AG08395 (cell line): ENCODE data around the gene CDC16.
A peak's percentile ranks its signal among the peaks of the same experiment; 100 is the strongest.
"Not testable (repeated sequence)": the region's sequence is repeated elsewhere in the genome, so short reads cannot be mapped to it uniquely, and the experiment has no call there.

Source experiments
- DNase-seq: peaks from one replicate; pipeline ENCODE4 v3.0.0; 2012; ENCODE audit warnings: mixed read lengths, low spot score

Gene CDC16

GRCh38 chr13:114234645-114235421 is at the start of gene CDC16:
Gene CDC16 (plus strand): TSS chr13:114234897. CDS start chr13:114235085, 188 bp downstream.
- DNase-seq = peak; percentile 96

DNA sequence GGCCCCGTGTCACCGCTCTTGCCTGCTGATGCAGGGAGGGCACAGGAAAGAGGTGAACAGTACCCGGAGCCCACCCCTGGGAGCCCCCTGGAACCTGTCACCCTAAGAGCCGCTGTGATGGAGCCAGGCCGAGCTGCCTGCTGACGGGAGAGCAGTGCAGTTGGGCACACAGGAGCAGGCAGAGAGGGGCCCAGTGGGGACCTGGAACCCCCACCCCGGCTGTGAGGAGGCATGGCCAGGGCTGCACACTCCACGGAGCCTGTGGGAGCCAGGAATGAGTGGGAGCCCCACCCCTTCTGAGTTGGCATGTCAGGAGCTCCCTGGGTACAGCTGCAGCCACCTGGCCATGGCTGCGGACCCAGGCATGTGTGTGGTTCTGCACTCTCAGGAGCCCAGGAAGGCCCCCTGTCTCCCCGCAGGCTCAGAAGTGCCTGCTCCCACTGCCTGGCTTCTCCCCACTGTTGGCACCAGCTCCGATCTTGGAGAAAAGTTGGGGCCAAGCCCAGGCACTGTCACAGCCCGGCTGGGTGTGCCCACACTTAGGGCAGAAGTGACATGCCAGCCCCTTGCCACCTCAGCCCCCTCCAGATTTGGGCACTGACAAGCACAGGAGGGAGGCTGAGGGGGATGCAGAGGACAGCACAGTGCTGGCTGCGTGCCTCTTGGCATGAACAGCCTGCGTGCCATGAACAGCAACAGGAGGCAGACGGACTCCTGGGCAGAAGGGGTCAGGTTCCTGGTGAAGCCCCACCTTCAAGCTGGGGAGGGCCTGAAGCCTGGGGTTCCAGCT is 49.3 kb upstream of the CDC16 start:
- no peak for DNase-seq

- DNase-seq = no peak
Observed at GRCh38 chr13:114194853-114195252, 39.8 kb upstream of the CDC16 start.

DNA sequence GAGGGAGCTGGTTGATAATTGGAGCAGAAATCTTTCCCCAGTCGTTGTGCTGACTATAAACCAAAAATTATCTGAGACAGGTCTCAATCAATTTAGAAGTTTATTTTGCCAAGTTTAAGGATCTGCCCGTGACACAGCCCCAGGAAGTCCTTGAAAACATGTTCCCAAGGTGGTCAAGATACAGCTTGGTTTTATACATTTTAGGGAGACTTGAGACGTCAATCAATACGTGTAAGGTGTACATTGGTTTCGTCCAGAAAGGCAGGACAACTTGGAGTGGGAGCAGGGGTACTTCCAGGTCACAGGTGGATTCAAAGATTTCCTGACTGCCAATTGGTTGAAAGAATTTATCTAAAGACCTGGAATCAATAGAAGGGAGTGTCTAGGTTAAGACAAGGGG is 38.1 kb upstream of the CDC16 start:
- DNase-seq = no peak

- DNase-seq = no peak
Observed at GRCh38 chr13:114198556-114198955, 36.1 kb upstream of the CDC16 start.

DNA sequence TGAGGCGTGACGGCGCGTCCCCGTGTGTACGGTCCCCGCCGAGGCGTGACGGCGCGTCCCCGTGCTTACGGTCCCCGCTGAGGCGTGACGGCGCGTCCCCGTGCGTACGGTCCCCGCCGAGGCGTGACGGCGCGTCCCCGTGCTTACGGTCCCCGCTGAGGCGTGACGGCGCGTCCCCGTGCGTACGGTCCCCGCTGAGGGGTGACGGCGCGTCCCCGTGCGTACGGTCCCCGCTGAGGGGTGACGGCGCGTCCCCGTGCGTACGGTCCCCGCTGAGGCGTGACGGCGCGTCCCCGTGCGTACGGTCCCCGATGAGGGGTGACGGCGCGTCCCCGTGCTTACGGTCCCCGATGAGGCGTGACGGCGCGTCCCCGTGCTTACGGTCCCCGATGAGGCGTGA is 35.2 kb upstream of the CDC16 start:
- DNase-seq = not testable (repeated sequence)

DNA sequence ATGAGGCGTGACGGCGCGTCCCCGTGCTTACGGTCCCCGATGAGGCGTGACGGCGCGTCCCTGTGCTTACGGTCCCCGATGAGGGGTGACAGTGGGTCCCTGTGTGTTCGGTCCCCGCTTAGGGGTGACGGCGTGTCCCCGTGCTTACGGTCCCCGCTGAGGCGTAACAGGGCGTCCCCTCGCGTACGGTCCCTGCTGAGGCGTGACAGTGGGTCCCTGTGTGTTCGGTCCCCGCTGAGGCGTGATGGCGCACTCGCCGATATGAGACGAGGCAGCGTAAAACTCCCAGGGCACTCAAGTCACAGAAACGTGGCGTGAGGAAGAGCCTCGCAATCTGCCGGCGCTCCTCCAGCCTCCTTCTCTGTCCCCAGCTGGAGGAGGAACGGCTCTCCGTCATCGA is 34.7 kb upstream of the CDC16 start:
- no peak for DNase-seq

- no peak for DNase-seq
Observed at GRCh38 chr13:114200399-114200911, 34.2 kb upstream of the CDC16 start.

DNA sequence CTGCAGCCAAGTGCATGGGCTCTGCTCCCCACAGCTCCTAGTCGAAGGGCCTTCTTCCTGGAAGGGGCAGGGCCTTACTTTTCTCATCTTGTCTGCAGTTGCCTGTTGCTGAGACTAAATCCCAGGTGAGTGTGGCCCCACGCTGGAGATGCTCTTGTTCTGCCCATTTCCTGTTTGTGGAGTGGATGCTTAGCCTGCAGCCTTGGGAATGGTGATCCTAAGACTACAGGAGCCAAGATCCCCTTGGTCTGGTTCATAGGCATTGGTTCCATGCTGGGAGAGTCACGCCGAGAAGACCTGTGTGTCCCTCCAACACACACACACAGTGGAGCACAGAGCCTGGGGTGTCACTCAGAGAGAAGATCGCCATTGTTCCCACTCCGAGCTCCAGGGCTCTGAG is 32.1 kb upstream of the CDC16 start:
- no peak for DNase-seq

DNA sequence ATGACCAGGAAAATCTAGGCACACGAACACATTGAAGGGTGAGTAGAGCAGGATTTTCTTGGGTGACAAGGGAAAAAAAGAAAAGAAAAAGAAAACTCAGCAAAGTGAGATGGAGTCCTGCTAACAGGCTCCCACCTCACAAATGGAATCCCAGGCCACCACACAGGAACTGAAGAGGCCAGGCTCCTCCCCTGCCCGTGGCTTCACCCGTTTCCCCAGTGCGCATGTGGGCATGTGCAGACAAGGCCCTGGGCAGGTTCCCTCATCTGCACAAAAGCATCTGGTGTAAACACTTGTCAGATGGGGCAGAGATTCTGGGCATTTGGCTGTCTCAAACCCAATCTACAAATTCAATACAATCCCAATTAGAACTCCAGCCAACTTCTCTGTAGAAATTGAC is 31.2 kb upstream of the CDC16 start:
- no peak for DNase-seq

- DNase-seq = no peak
Observed at GRCh38 chr13:114204894-114205293, 29.8 kb upstream of the CDC16 start.

DNA sequence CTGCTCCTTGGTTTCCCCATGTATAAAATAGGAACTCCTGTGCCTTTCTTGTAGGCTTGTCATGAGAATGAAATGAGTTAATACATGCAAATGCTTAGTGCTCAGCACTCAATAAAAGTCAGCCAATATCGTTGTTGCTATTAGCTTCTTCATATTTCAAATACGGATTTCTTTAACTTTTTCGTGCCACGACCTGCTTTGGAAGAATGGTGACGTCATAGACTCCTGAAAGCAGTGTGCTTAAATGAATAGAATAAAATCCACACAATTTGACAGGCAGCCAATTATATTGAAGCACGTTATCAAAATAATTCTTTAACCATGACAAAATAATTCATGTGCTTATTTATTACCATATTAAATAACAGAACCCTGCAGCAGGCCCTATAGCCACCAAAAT is 26.6 kb upstream of the CDC16 start:
- DNase-seq = no peak

DNA sequence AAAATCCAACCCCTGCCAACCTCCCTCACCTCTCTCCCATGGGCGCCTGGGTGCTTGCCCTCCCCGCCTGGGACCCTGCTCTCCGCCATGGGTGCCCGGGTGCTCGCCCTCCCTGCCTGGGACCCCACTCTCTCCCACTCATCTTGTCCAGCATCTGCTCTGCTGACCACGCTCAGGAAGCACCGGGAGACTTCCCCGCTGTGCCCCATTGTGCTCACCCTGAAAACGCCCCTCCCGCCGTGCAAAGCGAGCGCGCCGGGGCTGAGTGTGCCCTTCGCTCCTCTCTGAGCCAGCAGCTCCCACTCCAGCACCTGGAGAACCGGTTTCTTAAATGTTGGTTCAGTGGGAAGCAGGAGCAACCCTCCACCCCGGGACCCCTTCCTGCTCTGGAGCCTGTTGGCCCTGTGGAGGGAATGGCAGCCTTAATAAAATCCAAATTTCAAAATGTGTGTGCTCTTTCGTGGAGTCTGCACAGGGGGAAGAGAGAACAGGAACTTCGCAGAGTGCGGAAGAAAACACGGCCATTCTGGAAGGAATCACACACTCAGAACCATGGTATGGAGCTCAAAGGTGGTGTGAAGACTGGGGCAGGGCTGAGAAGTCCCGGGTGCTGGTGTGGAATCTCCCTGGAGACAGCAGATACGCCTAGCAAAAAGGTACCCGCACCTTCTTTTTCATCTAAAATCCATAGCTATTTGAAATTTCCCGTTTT is 23.1 kb upstream of the CDC16 start:
- no peak for DNase-seq

DNA sequence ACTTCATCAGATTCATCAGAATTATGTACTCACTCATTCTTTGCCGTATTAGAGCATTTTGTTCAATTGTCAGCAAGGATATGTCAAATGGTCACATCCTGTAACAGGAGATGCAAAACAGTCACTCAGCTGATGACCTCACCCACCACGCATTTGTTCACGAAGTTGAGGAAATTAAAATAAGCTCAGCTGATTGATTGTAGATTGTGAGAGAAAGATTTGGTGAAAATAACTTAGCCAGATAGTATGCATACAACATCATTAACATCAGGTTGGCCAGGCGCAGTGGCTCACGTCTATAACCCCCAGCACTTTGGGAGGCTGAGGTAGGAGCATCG is 22.6 kb upstream of the CDC16 start:
- DNase-seq = no peak

GRCh38 chr13:114213980-114214379 is 20.7 kb upstream of the CDC16 start:
- no peak for DNase-seq

- DNase-seq = no peak
Observed at GRCh38 chr13:114219392-114219791, 15.3 kb upstream of the CDC16 start.

GRCh38 chr13:114222461-114222968 is 12.2 kb upstream of the CDC16 start:
- no peak for DNase-seq

GRCh38 chr13:114224201-114224600 is 10.5 kb upstream of the CDC16 start:
- DNase-seq = no peak

- DNase-seq = no peak
Observed at GRCh38 chr13:114225610-114226009, 9.1 kb upstream of the CDC16 start.

DNA sequence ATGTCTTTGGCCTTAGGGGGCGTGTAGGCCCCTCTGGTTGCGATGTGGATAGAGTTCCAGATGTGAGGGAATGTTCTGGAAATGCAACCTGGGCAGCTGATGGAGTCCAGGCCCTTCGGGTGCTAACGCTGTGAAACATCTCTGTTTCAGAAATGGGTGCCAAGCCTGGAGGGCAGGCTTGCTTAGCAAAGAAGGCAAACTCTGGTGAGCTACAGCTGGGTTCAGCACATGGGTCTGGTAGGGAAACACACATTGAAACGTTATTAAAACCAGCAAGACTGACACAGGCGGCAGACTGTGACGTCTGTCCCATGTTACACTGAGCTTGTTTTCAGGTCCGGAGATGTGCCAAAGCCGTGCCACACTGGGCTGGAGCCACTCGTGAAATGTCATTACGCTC is 8.6 kb upstream of the CDC16 start:
- no peak for DNase-seq

GRCh38 chr13:114226699-114227323 is 7.9 kb upstream of the CDC16 start:
- DNase-seq = peak; percentile 89

DNA sequence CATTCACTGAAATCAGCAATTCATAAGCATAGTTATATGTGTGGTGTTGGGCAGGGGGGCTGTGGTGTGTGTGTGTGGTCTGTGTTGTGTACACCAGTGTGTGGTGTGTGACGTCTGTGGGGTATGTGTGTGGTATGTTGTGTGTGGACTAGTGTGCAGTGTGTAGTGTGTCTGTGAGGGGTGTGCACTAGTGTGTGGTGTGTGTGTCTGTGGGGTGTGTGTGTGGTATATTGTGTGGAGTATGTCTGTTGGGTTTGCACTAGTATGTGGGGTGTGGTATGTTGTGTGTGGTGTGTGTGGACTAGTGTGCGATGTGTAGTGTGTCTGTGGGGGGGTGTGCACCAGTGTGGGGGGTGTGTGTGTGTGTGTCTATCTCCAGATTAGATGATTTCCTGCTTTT is 7.2 kb upstream of the CDC16 start:
- no peak for DNase-seq
